Neural progenitor cell (in vitro differentiated cells): ENCODE measurements around the gene ABHD1.

Source experiments
- CTCF ChIP-seq: fragments of 200-600 bp; sonication (generic); IDR thresholded peaks from 2 replicates; pipeline ENCODE4 v1.5.1; 2017; ENCODE audit warnings: antibody characterized with exemption, mild to moderate bottlenecking
- EZH2 ChIP-seq: fragments of 200-600 bp; sonication (generic); IDR thresholded peaks from 2 replicates; pipeline ENCODE4 v1.6.1; 2017; ENCODE audit warnings: antibody characterized with exemption, mild to moderate bottlenecking, moderate library complexity

- TF ChIP-seq CTCF (no peak), EZH2 (no peak)
Measured at GRCh38 chr2:27080603-27080936, 43.0 kb upstream of the ABHD1 start.
